ENCODE results near the gene EDC3. TPM values are rescaled to one million over a fixed set of nuclear protein-coding genes. Genes with fewer than 3 reads are reported as not detected.

The EDC3 gene
- total and polyA plus RNA-seq, 11 donors, result 7.3 to 23.0 (median 16.5) TPM

GRCh38 chr15:74642734-74643664 lies 52.8 kb downstream of the EDC3 start:
- Histone ChIP-seq H3K27ac (peak overlapping the region in 5 of 12 donors; percentile 15 to 39 (median 27)), H3K9me3 (no peaks in the 10 kb centered on the region), H3K4me1 (peaks cover 0 to 41% (median 25%) of the 10 kb centered on the region in 12 donors), H3K36me3 (peaks cover 0 to 47% (median 32%) of the 10 kb centered on the region in 9 donors), H3K27me3 (no peaks in the 10 kb centered on the region), H3K4me3 (no peak overlapping the region)
- DNase-seq (no peak), ATAC-seq (peak in 2 of 4 donors; percentile 16 to 33)
- intact Hi-C loops (cut with DNase I), result loop anchor here in 2 of 10 donors (5.0 to 10.0 kb wide), 3 partner anchors 39 to 309 kb away; partner anchors contain the start of gene EDC3 (in 1 of the 2)
- WGBS, 4 donors, result 32 to 41% (median 34%) methylated on average over 11 of the region's 11 CpGs
- no peak for TF ChIP-seq POLR2A (IDR thresholded peaks at IDR 0.05)
- TF ChIP-seq, protein P1, sequence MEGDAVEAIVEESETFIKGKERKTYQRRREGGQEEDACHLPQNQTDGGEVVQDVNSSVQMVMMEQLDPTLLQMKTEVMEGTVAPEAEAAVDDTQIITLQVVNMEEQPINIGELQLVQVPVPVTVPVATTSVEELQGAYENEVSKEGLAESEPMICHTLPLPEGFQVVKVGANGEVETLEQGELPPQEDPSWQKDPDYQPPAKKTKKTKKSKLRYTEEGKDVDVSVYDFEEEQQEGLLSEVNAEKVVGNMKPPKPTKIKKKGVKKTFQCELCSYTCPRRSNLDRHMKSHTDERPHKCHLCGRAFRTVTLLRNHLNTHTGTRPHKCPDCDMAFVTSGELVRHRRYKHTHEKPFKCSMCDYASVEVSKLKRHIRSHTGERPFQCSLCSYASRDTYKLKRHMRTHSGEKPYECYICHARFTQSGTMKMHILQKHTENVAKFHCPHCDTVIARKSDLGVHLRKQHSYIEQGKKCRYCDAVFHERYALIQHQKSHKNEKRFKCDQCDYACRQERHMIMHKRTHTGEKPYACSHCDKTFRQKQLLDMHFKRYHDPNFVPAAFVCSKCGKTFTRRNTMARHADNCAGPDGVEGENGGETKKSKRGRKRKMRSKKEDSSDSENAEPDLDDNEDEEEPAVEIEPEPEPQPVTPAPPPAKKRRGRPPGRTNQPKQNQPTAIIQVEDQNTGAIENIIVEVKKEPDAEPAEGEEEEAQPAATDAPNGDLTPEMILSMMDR (IDR thresholded peaks at IDR 0.05), result no peak

DNA sequence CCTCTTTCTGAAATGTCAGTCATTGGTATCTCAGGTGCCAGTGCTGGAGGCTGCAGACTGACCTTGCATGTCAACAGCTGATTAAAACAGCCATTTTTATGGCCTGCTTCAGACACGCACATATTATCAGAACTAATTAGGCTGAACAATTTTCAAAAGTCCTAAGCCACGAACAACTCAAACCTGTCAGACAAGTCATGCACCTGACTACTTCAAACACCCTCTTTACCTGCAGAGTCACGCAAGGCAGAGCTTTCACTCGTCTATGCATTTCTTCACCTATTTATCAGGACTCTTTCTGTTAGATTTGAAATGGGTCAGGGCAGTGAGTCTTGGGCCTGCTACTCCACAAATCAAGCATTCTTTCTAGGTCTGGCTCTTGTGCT lies 53.5 kb downstream of the EDC3 start:
- intact Hi-C loops (cut with DNase I), result loop anchor here in 2 of 10 donors (5.0 to 10.0 kb wide), 3 partner anchors 40 to 310 kb away; partner anchors contain the start of gene EDC3 (in 1 of the 2)

DNA sequence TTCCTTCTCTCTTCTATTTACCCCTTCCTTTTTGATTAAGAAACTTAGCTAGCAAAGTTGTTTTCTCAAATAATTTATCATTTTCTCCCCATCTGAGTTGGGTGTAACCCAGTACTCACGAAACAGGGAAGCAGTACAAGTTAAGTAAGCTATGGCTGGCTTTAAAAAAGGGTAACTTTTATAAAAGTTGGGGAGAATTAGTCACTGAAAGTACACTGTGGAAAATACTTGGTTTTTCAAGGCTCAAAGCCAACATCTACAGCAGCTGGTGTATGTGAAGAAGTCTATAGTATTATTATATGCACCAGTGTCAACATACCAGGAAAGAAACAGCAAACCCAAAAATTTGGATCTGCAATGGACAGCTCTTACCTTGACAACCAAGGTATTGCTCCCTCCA lies 54.7 kb downstream of the EDC3 start:
- intact Hi-C loops (cut with DNase I), result loop anchor here in 2 of 10 donors (5.0 to 10.0 kb wide), 3 partner anchors 41 to 311 kb away; partner anchors contain the start of gene EDC3 (in 1 of the 2)
- no peak overlapping the region for H3K27ac ChIP-seq
- H3K4me1 ChIP-seq, result peaks cover 0 to 40% (median 25%) of the 10 kb centered on the region in 12 donors
- H3K36me3 ChIP-seq, result peaks cover 0 to 65% (median 51%) of the 10 kb centered on the region in 9 donors
- no peak for ATAC-seq
- no peak overlapping the region for H3K4me3 ChIP-seq
- H3K9me3 ChIP-seq, result no peaks in the 10 kb centered on the region
- H3K27me3 ChIP-seq, result no peaks in the 10 kb centered on the region
- TF ChIP-seq POLR2A (IDR thresholded peaks at IDR 0.05), result no peak
- TF ChIP-seq, protein P1 (IDR thresholded peaks at IDR 0.05), result no peak
- DNase-seq, result no peak
- WGBS, 4 donors, result 89 to 96% (median 90%) methylated on average over 1 of the region's 1 CpG

More for the DNA sequence above, 53.5 kb downstream of the EDC3 start:
- Histone ChIP-seq H3K27ac (peak overlapping the region in 2 of 12 donors; percentile 15 to 25), H3K36me3 (peaks cover 0 to 53% (median 39%) of the 10 kb centered on the region in 9 donors), H3K4me1 (peaks cover 0 to 41% (median 25%) of the 10 kb centered on the region in 12 donors), H3K4me3 (no peak overlapping the region), H3K27me3 (no peaks in the 10 kb centered on the region), H3K9me3 (no peaks in the 10 kb centered on the region)
- 55 to 71% (median 60%) methylated on average over 4 of the region's 4 CpGs for WGBS, 4 donors
- ATAC-seq (peak in 2 of 4 donors; percentile 18 to 34), DNase-seq (no peak)
- no peak for TF ChIP-seq POLR2A (IDR thresholded peaks at IDR 0.05)
- TF ChIP-seq, protein P1 (IDR thresholded peaks at IDR 0.05), result no peak

GRCh38 chr15:74636984-74637383 lies 58.8 kb downstream of the EDC3 start:
- ATAC-seq (no peak), DNase-seq (no peak)
- no peaks in the 10 kb centered on the region for H3K27me3 ChIP-seq
- WGBS, 4 donors, result 80 to 90% (median 84%) methylated on average over 1 of the region's 1 CpG
- H3K27ac ChIP-seq, result no peak overlapping the region
- peaks cover 0 to 99% (median 88%) of the 10 kb centered on the region in 9 donors for H3K36me3 ChIP-seq
- H3K4me3 ChIP-seq, result no peak overlapping the region
- TF ChIP-seq POLR2A (IDR thresholded peaks at IDR 0.05), result no peak
- TF ChIP-seq, protein P1 (IDR thresholded peaks at IDR 0.05), result no peak
- intact Hi-C loops (cut with DNase I), result loop anchor here in 5 of 10 donors (2.0 to 10.0 kb wide), 4 partner anchors 128 to 318 kb away; partner anchors contain the start of gene RPP25 (in 3 of the 5)
- no peaks in the 10 kb centered on the region for H3K9me3 ChIP-seq
- peaks cover 0 to 17% (median 7%) of the 10 kb centered on the region in 12 donors for H3K4me1 ChIP-seq

Measured in heart left ventricle (tissue), 16 donors.